Spleen (tissue), 7 donors: ENCODE measurements around the gene ZNF697.
"Not testable (repeated sequence)": the region's sequence is repeated elsewhere in the genome, so short reads cannot be mapped to it uniquely, and the experiment has no call there.

Source experiments
- POLR2A ChIP-seq, 3 donors: fragments of 450-650 bp; IDR thresholded peaks; one replicate each; pipeline ENCODE4 v1.5.1; 2017; ENCODE audit warnings: antibody characterized with exemption in 3 of 3, mild to moderate bottlenecking in 1 of 3
- TF ChIP-seq, protein P1 (sequence below), 11 experiments: fragments of 200-600 bp in 7 of 11; fragments of 450-650 bp in 4 of 11; sonication (generic) in 4 of 11; IDR thresholded peaks in 8 of 11; conservative IDR thresholded peaks in 3 of 11; 1 replicate in 7 of 11; 2 replicates in 4 of 11; pipeline versions ENCODE4 v1.4.0 to v1.8.0; 2016 to 2021; ENCODE audit warnings: antibody characterized with exemption in 11 of 11, inconsistent platforms in 4 of 11, mild to moderate bottlenecking in 1 of 11
- donor health status: DM: no; HTN: no; CAD: no; lungs with moderate emphysema.
- donor health status: DM: no; HTN: no; CAD: no.
- donor health status: DM: no; HTN: no; CAD: no.

DNA sequence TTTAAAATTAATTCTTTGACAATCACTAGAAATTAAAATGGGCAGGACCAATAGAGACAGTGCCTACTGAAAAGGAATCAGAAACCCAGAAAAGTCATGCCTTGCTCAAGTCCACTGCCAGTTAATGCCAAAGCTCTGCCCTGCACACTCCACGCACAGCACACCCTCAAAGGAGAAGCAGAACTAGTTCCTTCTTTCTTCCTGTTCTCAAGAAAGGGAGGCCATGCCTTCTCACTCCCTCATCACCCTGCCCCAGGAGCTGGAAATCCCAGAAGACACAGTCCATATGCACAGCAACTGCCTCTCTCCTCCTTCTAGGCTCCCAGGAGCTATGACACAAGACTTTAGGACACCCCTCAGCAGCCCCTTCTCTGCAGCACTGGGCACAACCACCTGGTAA, 31.3 kb downstream of the ZNF697 start:
- TF ChIP-seq, protein P1, sequence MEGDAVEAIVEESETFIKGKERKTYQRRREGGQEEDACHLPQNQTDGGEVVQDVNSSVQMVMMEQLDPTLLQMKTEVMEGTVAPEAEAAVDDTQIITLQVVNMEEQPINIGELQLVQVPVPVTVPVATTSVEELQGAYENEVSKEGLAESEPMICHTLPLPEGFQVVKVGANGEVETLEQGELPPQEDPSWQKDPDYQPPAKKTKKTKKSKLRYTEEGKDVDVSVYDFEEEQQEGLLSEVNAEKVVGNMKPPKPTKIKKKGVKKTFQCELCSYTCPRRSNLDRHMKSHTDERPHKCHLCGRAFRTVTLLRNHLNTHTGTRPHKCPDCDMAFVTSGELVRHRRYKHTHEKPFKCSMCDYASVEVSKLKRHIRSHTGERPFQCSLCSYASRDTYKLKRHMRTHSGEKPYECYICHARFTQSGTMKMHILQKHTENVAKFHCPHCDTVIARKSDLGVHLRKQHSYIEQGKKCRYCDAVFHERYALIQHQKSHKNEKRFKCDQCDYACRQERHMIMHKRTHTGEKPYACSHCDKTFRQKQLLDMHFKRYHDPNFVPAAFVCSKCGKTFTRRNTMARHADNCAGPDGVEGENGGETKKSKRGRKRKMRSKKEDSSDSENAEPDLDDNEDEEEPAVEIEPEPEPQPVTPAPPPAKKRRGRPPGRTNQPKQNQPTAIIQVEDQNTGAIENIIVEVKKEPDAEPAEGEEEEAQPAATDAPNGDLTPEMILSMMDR (IDR thresholded peaks at IDR 0.05 in 8 of 11, conservative IDR thresholded peaks at IDR 0.05 in 3 of 11), result not testable (repeated sequence)
- TF ChIP-seq POLR2A (IDR thresholded peaks at IDR 0.05), result not testable (repeated sequence)
